Smooth muscle cell of the brain vasculature (primary cell): ENCODE data around the gene HMCN2.
A peak's percentile ranks its signal among the peaks of the same experiment; 100 is the strongest.

Experiments used
- DNase-seq: peaks from one replicate; pipeline ENCODE4 v3.0.0-alpha.2; 2012; ENCODE audit warnings: low read depth, low spot score

The HMCN2 gene

DNA sequence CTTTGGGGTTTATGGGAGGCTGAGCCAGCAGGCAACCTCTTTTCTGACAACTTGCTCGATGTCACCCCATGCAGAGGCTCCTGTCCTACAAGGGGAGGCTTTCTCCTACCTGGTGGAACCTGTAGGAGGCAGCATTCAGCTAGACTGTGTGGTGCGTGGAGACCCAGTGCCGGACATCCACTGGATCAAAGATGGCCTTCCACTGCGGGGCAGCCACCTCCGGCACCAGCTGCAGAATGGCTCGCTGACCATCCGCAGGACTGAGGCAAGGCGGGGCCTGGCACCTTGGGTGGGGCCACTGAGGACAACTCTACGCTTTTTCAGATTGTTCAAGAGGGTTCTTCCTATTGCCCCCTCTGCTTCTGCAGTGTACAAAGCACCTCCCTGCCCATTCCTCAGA lies 143.1 kb downstream of the HMCN2 start:
- DNase-seq: no peak

DNA sequence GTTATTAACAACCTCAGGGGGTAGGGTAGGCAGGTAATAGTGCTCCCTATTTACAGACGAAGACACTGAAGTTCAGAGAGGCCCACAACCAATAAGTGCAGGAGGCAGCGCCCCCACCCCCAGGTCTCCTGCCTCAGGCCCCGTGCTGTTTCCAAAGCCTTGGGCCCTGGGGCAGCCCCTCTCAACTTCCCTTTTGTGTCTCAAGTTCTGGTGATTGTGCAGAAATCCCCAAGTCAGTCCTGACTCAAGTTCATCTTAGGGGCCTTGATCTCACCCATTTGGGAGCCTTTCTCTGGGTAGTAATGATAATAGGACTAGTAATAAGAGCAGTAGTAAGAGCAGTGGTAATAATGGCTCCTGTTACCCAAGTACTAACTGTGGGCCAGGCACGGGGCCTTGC lies 143.7 kb downstream of the HMCN2 start:
- DNase-seq: no peak

DNA sequence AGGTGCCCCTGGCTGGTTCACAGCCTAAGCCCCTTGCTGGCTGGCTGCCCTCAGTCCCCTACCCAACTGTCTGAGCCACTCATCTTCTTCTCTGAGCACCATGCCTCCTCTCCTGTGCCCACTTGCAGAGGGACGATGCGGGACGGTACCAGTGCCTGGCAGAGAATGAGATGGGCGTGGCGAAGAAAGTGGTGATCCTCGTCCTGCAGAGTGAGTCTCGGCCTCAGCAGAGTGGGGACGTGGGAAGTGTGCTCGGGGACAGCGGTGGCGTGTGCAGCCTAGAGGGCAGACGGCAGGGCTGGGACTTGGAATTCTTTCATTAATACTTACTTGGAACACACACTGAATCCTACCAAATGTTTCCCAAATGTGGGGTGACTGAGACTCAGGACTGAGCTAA lies 144.9 kb downstream of the HMCN2 start:
- DNase-seq: no peak

- DNase-seq: no peak
These were observed 146.0 kb downstream of the HMCN2 start for GRCh38 chr9:130411566-130411915.

DNA sequence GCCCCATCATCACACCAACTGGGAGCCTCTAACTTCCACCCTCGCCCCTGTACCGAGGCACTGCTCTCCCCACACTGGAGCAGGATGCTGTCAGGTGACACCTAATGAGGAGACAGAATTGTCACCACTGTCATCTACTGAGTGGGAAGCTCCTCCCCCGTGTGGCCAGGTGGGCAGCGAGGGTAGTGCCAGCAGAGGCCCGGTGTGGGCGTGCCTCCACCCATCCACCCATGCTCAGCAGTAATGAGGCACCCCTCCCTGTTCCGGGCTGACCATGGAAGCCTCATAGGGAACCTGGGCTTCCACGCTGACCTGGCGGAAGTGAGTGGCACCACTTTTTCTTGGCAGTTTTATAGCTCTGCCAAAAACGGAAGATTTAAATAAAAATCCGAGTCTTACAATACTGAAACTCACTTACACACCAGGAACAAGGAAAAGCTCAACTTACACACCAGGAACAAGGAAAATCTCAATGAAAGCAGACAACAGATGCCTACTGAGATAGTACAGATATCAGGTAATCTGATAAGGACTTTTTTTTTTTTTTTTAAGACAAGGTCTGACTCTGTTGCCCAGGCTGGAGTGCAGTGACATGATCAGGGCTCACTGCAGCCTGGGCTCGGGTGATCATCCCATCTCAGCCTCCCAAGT lies 148.6 kb downstream of the HMCN2 start:
- DNase-seq: no peak

- no peak for DNase-seq
These were observed 149.6 kb downstream of the HMCN2 start for GRCh38 chr9:130414910-130415746.

- no peak for DNase-seq
These were observed 152.0 kb downstream of the HMCN2 start for GRCh38 chr9:130417602-130418001.

- DNase-seq: no peak
These were observed 153.2 kb downstream of the HMCN2 start for GRCh38 chr9:130418776-130419175.

GRCh38 chr9:130419521-130420035 lies 154.0 kb downstream of the HMCN2 start:
- DNase-seq: no peak

- no peak for DNase-seq
These were observed 155.7 kb downstream of the HMCN2 start for GRCh38 chr9:130421154-130421801.

DNA sequence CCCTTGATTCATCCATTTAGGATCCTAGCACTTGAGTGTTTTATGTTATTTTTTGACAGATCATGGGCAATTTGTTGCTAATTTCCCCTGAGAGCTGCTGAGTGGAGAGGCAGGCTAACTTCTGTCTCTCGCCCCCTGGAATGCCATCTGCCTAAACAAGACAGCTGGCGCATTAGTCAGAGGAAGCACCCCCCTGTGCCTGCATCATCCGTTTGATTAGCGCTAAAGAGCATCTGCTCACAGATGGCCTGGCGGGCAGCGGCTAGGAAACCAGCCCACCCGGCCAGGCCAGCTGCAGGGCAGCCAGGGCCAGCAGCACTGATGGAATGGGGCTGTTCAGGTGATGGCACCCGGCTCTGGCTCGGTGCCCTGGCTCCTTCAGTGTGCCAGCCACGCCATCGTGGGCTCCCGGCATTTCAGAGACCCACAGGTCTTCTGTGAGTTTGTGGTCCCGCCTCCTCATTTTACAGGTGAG lies 156.3 kb downstream of the HMCN2 start:
- peak; percentile 92 for DNase-seq

DNA sequence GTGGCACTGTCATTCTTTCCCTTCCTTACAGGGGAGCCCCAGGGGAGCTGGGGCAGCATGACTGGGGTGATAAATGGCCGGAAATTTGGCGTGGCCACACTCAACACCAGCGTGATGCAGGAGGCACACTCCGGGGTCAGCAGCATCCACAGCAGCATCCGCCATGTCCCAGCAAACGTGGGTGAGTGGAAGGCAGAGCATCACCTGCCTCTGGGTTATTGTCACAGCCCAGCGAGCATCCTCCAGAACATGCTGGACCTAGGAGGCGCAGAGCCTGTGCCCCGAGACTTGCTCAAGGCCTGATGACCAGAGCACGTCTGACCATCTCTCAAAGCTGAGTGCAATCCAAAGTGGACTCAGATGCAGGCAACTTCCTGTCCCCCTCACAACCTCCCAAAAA lies 157.0 kb downstream of the HMCN2 start:
- DNase-seq: no peak

DNA sequence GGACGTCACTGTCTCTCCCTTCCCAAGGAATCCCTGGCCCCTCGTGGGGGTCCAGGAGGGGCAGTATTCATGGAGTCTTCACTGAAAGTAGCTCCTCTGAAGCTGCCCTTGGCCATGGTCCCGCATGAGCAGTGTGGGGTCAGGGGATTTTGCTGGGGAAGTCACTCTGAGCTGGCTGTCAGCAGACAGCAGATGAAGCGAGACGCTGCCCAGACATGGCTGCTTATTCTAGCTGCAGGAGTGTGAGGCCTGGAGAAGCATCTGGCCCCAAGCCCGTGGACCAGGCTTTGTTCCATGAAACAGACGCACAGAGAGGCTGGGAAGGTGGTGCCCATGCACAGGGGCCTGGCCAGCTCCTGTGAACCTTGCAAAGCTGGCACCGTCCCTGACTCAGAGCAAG lies 157.7 kb downstream of the HMCN2 start:
- DNase-seq: no peak

DNA sequence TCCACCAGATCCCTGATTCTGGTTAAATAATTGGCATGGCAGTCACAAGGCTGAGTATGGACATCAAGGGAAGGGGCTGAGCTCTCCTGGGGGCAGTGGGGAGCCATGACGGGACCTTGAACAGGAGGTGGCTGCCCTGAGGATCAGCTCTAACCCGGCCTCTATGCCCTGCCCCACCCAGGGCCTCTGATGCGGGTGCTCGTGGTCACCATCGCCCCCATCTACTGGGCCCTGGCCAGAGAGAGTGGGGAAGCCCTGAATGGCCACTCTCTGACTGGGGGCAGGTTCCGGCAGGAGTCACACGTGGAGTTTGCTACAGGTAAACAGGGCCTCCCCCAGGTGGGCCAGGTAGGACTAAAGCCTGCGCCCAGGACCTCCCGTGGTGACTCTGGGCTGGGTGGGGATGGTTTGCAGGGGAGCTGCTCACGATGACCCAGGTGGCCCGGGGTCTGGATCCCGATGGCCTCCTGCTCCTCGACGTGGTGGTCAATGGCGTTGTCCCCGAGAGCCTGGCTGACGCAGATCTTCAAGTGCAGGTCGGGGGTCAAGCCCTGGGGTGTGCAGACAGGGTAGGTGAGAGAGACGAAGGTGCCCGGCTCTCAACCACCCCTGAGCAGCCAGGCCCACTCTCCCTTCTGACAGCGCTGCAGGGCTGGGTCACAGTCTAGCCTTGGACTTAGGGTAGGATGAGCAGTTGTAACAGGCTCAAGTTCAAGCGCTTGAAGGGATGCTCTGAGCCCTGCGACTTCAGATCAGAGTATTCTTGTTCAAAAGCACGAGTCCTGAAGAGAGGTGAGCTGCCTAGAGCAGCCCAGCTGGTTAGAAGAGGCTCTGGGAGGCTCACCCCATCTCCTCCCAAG lies 159.3 kb downstream of the HMCN2 start:
- no peak for DNase-seq

GRCh38 chr9:130425741-130426466 lies 160.3 kb downstream of the HMCN2 start:
- DNase-seq: no peak

- no peak for DNase-seq
These were observed 160.9 kb downstream of the HMCN2 start for GRCh38 chr9:130426467-130426773.

DNA sequence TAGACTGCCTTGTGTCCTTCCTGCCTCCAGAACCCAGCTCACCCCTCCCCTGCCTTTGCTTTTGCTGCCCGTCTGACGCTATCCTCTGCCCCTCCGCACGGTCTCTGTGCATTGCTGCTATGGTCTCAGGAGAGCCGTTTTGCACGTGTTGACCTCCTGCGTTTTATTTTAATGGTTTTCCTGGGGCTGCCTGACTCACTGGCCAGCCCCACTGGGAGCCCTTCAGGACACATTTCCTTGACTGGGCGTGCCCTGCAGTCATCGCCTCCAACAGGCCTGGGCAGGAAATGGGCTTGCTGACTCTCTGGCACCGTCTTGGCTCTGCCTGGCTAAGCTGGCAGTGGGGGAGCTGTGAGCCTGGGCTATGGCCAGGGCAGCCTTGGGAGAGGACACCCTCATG lies 161.3 kb downstream of the HMCN2 start:
- no peak for DNase-seq

DNA sequence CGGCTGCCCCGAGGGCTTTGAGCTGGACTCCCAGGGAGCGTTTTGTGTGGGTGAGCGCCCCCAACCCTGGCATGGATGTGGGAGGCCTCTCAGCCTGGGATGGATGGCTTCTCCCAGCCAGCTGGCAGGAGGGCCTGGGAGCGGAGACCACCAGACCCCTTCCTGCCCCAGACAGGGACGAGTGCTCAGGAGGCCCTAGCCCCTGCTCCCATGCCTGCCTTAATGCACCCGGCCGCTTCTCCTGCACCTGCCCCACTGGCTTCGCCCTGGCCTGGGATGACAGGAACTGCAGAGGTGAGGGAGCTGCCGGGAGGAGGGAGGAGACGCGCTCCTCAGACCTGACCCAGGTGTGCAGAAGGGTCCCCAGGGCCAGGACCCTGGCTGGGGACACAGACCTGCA lies 161.8 kb downstream of the HMCN2 start:
- DNase-seq: no peak

DNA sequence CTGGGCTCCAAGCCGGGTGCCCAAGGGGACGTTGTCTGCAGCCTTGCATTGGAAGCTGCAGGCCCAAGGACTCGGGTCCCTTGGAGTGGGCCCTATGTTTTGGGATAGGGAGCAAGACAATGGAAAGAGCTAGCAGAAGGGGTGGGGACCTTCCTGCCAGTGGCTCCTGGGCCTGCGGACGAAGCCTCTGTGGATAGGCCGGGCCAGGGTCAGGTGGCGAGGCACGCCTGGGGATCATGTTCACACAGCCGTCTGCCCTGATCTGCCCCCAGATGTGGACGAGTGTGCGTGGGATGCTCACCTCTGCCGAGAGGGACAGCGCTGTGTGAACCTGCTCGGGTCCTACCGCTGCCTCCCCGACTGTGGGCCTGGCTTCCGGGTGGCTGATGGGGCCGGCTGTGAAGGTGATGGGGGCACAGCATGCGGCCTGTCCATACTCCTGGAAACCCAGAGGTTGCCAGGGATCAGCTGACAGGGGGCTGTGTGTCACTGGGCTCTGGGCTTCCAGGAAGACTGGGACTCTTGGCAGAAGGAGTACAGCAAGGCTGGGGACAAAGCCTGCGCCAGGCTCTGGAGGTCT lies 162.6 kb downstream of the HMCN2 start:
- no peak for DNase-seq

- DNase-seq: no peak
These were observed 163.8 kb downstream of the HMCN2 start for GRCh38 chr9:130429381-130429780.

- no peak for DNase-seq
These were observed 164.3 kb downstream of the HMCN2 start for GRCh38 chr9:130429831-130430230.
